Measurements from ENCODE around the gene KLF15.

DNA sequence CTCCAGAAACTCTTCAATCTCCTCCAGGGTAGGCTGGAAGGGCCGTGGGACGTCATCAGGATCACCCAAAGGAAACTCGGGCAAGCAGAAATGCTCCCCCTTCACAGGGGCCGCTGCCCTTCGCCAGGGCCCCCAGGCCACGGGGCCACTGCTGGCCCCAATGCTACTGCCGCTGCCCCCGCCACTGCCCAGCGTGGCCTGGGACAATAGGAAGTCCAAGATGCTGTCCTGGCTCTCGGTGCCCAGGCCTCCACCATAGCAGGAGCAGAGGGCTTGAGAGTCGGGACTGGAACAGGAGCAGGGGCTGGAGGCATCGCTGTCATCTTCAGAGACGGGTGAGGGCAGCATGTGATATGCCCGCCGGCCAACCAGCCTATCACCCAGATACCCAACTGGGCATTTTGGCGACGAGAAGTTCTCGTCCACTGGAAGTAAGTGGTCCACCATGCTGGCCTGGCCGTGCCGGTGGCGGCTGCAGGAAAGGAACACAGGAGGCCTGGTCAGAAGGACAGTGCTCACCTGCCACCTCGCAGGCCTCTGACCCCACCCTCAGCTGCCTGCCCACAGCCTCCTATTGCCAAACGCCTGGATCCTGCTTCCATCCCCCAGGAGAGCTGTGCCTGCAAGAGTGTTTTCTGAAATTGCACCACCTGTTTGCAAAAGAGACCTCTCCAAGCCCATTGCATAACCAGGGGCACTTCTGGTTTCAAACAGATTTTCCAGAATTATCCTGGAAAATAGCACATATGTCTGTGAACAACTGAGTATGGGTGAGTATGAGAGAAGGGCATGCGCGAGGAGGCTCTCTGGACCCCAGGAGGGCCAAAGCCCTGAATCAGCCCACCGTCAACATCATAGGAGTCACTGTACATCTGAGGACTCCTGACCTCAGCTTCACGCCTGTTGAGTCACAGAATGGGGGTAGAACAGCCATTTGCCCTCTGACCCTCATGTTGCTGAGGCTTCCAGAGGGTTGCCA lies 4.4 kb downstream of the KLF15 start:
- TF ChIP-seq, protein P1, sequence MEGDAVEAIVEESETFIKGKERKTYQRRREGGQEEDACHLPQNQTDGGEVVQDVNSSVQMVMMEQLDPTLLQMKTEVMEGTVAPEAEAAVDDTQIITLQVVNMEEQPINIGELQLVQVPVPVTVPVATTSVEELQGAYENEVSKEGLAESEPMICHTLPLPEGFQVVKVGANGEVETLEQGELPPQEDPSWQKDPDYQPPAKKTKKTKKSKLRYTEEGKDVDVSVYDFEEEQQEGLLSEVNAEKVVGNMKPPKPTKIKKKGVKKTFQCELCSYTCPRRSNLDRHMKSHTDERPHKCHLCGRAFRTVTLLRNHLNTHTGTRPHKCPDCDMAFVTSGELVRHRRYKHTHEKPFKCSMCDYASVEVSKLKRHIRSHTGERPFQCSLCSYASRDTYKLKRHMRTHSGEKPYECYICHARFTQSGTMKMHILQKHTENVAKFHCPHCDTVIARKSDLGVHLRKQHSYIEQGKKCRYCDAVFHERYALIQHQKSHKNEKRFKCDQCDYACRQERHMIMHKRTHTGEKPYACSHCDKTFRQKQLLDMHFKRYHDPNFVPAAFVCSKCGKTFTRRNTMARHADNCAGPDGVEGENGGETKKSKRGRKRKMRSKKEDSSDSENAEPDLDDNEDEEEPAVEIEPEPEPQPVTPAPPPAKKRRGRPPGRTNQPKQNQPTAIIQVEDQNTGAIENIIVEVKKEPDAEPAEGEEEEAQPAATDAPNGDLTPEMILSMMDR (IDR thresholded peaks at IDR 0.05): no peak
- TF ChIP-seq POLR2A (IDR thresholded peaks at IDR 0.05): no peak
- no peak for TF ChIP-seq EP300 (IDR thresholded peaks at IDR 0.05)

All from ovary (tissue), 3 donors.